Neural progenitor cell (in vitro differentiated cells): ENCODE results near the gene TMEM140.

Experiments used
- CTCF ChIP-seq: fragments of 200-600 bp; sonication (generic); IDR thresholded peaks from 2 replicates; pipeline ENCODE4 v1.5.1; 2017; ENCODE audit warnings: antibody characterized with exemption, mild to moderate bottlenecking
- EZH2 ChIP-seq: fragments of 200-600 bp; sonication (generic); IDR thresholded peaks from 2 replicates; pipeline ENCODE4 v1.6.1; 2017; ENCODE audit warnings: antibody characterized with exemption, mild to moderate bottlenecking, moderate library complexity

GRCh38 chr7:135206941-135207391, 59.1 kb downstream of the TMEM140 start:
- TF ChIP-seq CTCF (no peak), EZH2 (no peak)
